HL-60 (cell line): Measurements from ENCODE around the gene BBS4.
A peak's percentile ranks its signal among the peaks of the same experiment; 100 is the strongest.

ENCODE experiments used
- DNase-seq, 2 experiments: peaks; one replicate each; pipeline ENCODE4 v3.0.0-alpha.2; 2010 to 2020; ENCODE audit warnings: low read depth in 1 of 2, low spot score in 1 of 2
- H3K27ac ChIP-seq: fragments of 250-450 bp; sonication (Bioruptor Pico); replicated peaks from 2 replicates; pipeline ENCODE4 v1.5.1; 2020; ENCODE audit warnings: mild to moderate bottlenecking, moderate library complexity
- H3K27me3 ChIP-seq: fragments of 250-450 bp; sonication (Bioruptor Pico); 2 replicates; pipeline ENCODE4 v1.5.1; 2021; ENCODE audit warnings: mild to moderate bottlenecking, moderate library complexity; ENCODE audit not compliant: insufficient read depth, poor library complexity, severe bottlenecking
- H3K4me3 ChIP-seq: replicated peaks from 2 replicates; pipeline ENCODE4 v1.5.1; 2011; ENCODE audit warnings: mild to moderate bottlenecking, control low read depth, low read length; ENCODE audit not compliant: insufficient read depth
- CTCF ChIP-seq: IDR thresholded peaks from one replicate; pipeline ENCODE4 v1.5.1; 2011; ENCODE audit warnings: low read length, control low read depth, inconsistent platforms; ENCODE audit not compliant: insufficient read depth
- GABPA ChIP-seq: IDR thresholded peaks from 2 replicates; pipeline ENCODE4 v1.6.1; 2012; ENCODE audit warnings: low read depth
- POLR2AphosphoS5 ChIP-seq: IDR thresholded peaks from 2 replicates; pipeline ENCODE4 v1.6.1; 2012; ENCODE audit warnings: low read depth
- REST ChIP-seq: IDR thresholded peaks from 2 replicates; pipeline ENCODE4 v1.6.1; 2012; ENCODE audit warnings: low read depth; ENCODE audit not compliant: insufficient replicate concordance
- SPI1 ChIP-seq: IDR thresholded peaks from 2 replicates; pipeline ENCODE4 v1.6.1; 2012; ENCODE audit warnings: low read depth, mild to moderate bottlenecking, borderline replicate concordance

The BBS4 gene

GRCh38 chr15:72749700-72750099 lies 63.7 kb downstream of the BBS4 start:
- TF ChIP-seq SPI1, result no peak
- no peak for TF ChIP-seq POLR2AphosphoS5
- no peak for TF ChIP-seq GABPA
- TF ChIP-seq CTCF, result no peak
- TF ChIP-seq REST, result no peak
- H3K4me3 ChIP-seq, result no peak overlapping the region

GRCh38 chr15:72751751-72752455 lies 65.9 kb downstream of the BBS4 start:
- peak overlapping the region; percentile 24 for H3K27ac ChIP-seq
- no peaks in the 10 kb centered on the region for H3K27me3 ChIP-seq
- no peak overlapping the region for H3K4me3 ChIP-seq
- DNase-seq, result peak in 1 of 2 experiments; percentile 84
- TF ChIP-seq GABPA (no peak), REST (no peak), SPI1 (peak; percentile 70; the same call in 1 of the 2 replicates), CTCF (no peak), POLR2AphosphoS5 (peak; percentile 43; the same call in 1 of the 2 replicates)

More at GRCh38 chr15:72749700-72750099, 63.7 kb downstream of the BBS4 start:
- H3K27me3 ChIP-seq, result no peaks in the 10 kb centered on the region
- no peak overlapping the region for H3K27ac ChIP-seq
- DNase-seq, result no peak

GRCh38 chr15:72754096-72754495 lies 68.1 kb downstream of the BBS4 start:
- Histone ChIP-seq H3K27ac (no peak overlapping the region), H3K4me3 (no peak overlapping the region), H3K27me3 (no peaks in the 10 kb centered on the region)
- TF ChIP-seq CTCF (no peak), GABPA (no peak), POLR2AphosphoS5 (no peak)
- no peak for DNase-seq

- Histone ChIP-seq H3K27ac (no peak overlapping the region), H3K4me3 (no peak overlapping the region), H3K27me3 (no peaks in the 10 kb centered on the region)
- DNase-seq, result no peak
- no peak for TF ChIP-seq CTCF
- TF ChIP-seq GABPA, result no peak
- TF ChIP-seq SPI1, result no peak
- TF ChIP-seq REST, result no peak
- no peak for TF ChIP-seq POLR2AphosphoS5
Measured at GRCh38 chr15:72758182-72758581, 72.2 kb downstream of the BBS4 start.
